Esophagus muscularis mucosa (tissue), 3 donors: ENCODE measurements around the gene CDH20.

ENCODE experiments used
- EP300 ChIP-seq: sonication (generic); formaldehyde crosslinking; IDR thresholded peaks from one replicate; pipeline ENCODE4 v1.6.1; 2017; ENCODE audit warnings: antibody characterized with exemption
- POLR2AphosphoS5 ChIP-seq, 2 donors: sonication (generic); formaldehyde crosslinking; IDR thresholded peaks; one replicate each; pipeline ENCODE4 v1.6.1; 2017; ENCODE audit warnings: antibody characterized with exemption in 2 of 2

DNA sequence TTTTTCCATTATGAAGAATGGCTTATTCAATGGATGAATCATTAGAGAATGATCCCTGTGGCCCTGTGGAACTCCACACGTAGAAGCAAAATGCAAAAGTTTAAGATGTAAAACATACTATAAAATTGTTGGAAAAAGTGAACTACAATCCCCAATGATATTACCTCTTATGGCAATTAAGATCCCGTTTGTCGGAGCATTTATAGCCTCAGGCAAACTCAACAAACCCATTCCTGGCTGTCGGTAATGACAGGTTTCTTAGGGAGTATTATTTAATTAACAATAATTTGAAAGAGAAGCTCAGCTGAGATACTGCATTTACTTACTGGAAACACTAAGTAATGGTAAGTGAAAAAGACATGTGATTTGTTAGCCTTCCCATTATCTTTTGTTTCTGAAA, 138.3 kb downstream of the CDH20 start:
- TF ChIP-seq EP300 (no peak), POLR2AphosphoS5 (IDR thresholded peaks at IDR 0.05) (no peak)
